GM21723 (cell line): ENCODE measurements around the gene PNPLA1.
"Not testable (repeated sequence)": the region's sequence is repeated elsewhere in the genome, so short reads cannot be mapped to it uniquely, and the experiment has no call there.

Experiments used
- ATAC-seq: cut with Tn5 transposase; IDR thresholded peaks from one replicate; pipeline ENCODE4 v1.9.1; 2021; ENCODE audit warnings: mild to moderate bottlenecking, moderate library complexity; ENCODE audit not compliant: unreplicated experiment

The PNPLA1 gene

DNA sequence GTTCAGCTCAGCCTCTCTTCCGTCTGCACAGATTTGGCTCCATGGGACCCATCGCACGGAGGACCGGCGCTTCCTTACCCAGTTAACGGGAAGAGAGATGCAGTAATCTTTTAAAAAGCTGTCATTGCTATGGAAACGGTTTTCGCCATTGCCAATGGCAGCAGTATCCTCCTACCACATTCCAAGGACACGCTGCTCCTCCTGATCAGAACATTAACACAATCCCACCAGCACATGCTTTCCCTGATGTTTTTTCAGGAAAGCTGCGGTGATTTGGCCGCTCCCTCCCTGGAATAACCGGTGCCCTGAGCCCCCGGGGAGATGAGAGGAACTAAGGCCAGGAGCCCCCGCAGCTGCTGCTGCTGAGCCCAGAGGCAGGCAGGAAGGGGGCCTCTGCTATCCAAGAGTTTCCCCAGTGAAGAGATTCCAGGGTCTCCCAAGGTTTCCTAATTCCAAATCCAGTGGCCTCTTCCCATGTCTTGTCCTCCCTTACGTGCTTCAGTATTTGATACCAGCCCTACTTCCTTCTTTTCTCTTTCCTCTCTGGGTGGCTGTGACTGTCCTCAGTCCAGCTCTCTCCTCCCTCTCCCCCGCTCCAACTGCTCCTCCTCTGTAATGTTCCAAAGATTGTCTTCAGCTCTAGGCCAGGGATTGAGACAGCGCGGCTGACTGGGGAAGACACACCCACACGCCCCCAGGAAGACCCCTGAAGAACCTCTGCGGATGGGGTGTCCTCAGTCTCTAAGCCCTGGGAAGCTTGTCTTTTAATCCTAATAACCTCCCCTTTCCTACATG lies 64.3 kb downstream of the PNPLA1 start:
- ATAC-seq, result no peak

DNA sequence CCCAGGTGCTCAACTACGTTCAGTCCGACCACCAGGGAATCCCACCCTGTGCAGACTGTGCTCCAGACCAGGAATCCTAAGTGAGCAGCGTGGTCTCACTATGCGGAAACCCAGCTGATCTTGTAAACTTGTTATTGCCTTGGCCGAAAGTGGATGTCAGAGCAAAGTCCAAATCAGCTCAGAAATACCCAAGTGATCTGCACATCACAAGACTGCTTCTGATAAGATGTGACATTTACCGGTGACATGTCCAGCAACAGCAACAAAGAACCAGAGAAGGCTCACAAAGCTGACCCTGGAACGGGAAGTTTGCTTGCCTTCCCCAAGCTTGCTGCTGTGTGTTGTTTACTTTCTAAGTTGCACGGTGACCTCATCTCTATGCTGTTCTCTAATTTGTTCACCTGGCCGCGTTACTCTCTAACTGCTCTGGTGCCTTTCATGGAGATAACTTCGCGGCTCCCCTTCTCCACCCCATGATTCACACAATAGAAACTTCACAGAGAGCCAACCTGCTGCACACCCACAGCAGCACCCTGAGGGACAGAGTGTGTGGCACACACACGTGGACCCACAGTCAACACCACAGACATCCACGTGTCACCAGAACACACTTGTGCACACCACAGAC lies 65.1 kb downstream of the PNPLA1 start:
- no peak for ATAC-seq

DNA sequence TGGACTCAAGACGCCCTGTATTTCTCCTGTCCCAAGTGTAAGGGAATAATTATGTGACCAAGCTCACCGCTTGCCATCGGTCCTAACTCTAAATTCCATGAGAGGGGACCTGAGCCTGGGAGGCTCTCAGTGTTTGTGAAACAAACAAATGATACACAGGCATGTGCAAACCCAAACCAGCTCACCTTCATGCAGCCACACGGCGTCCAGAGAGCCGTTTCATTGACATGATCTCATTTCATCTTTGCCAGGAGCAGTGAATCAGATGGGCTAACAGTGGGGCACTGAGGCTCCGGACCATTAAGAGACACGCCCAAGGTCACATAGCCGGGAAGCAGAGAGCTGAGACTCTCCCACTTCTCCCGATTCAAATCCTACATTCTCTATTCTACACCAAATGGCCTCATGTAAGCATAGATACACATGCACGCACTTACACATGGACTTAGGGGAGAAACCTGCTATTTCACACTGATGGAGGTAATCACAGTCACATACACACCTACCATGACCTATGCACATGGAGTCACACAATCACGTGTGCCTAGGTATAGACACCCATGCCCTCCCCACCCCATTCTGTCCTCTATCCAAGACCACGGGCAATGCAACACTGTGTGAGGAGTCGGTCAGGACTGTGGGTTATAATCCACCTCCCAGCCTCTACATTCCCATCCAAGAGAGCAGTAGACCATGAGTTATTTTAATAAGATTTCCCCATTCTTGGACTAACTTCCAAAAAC lies 65.8 kb downstream of the PNPLA1 start:
- ATAC-seq, result no peak

DNA sequence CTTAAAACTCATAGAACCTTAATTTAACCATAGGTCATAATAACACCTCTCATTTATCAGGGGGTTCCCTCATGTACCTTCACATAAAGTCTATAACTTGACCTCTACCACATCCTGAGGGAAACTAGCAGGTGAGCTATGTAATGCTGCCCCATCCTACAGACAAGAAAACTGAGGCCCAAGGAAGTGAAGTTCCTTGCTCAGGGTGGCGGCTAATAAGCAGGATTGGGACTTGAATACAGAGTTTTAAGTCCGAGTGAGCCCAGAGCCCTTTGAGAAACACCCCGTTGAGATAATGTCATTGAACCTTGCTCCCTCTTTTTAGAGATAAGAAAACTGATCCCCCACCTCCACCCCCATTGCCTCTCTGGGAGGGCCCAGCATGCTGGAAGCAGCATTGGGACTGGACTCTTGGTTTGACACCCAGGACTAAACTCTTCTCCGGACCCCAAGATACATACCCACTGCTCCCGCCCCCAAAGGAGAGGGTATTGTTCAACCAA lies 66.4 kb downstream of the PNPLA1 start:
- no peak for ATAC-seq

DNA sequence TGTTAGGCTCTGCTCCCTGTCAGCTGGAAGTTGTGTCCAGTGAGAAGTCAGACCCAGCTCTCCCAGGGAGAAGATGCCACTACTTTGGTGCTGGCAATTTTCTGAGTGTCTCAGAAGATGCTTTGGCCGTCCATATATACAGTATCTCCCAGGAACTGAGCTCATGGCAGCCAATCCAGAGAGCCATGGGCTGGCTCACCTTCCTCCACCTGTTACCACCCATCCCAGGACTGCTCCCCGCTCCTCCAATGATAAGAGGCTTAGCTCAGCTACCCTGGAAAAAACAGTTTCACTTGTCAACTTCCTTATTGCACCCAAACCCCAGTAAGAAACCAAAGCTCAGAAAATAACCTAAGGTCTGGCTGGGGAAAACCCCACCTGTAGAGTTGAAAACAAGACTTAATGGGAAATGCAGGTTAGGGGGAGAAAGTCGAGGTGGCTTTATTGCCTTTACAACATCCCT lies 67.0 kb downstream of the PNPLA1 start, which contains the start of gene BNIP5:
BNIP5 (minus strand) TSS at position 110 of the 463 bp plus-strand sequence. CDS start 6,198 bp downstream, outside the sequence.
- ATAC-seq, result no peak

DNA sequence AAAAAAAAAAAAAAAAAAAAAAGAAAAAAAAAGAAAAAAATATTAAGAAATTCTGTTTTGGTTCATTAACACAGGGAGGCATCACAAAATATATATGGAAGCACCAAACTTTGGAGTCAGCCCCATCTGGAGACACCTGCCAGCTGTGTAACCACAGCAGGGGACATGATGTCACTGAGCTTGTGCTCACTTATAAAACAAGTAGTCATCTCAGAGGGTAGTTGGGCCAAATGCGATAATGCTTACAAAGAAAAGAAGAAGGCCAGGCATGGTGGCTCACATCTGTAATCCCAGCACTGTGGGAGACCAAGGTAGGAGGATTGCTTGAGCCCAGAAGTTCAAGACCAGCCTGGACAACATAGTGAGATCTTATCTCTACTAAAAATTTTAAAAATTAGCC lies 68.0 kb downstream of the PNPLA1 start:
- ATAC-seq, result no peak

DNA sequence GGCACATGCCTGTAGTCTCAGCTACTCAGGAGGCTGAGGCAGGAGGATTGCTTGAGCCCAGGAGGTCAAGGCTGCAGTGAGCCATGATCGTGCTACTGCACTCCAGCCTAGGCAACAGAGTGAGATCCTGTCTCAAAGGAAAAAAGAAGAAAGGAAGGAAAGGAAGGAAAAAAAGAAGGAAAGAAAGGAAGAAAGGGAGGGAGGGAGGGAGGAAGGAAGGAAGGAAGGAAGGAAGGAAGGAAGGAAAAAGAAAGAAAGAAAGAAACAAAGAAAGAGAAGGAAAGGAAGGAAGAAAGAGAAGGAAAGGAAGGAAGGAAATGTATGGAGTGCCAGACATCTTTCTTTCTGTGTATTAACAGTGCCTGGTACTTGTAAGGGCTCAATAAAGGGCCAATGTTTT lies 68.4 kb downstream of the PNPLA1 start:
- ATAC-seq, result not testable (repeated sequence)

DNA sequence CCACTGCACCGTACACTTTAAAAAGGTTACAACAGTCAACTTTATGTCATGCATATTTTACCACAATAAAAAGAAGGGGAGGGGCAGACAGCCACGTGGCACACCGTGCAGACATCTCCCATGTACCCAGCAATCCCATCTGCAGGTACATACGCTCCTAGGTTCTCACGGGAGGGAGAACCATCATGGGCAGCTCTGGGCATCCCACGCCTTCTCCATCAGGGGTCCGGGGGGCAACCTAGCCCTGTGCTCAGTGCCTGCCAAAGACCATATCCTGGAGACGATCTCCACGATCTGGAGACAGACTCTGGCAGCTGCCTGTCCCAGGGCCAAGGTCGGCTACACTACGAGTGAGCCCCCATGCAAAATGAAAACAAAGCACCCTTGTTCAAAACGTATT lies 69.3 kb downstream of the PNPLA1 start:
- no peak for ATAC-seq

DNA sequence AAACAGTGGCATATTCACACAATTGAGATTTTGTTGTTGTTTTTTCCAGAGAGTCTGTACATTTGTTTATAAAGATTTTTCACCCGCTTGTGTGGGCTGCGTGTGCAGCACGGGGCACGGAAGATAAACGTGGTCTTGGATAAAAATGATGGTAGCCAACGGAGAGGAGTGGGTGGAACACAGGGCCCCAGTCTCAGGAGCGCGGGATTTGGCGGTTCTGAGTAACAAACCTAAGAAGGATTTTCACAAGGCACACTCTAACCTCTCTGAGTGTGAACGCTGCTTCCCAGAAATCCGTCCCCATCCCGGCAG lies 70.4 kb downstream of the PNPLA1 start:
- no peak for ATAC-seq

DNA sequence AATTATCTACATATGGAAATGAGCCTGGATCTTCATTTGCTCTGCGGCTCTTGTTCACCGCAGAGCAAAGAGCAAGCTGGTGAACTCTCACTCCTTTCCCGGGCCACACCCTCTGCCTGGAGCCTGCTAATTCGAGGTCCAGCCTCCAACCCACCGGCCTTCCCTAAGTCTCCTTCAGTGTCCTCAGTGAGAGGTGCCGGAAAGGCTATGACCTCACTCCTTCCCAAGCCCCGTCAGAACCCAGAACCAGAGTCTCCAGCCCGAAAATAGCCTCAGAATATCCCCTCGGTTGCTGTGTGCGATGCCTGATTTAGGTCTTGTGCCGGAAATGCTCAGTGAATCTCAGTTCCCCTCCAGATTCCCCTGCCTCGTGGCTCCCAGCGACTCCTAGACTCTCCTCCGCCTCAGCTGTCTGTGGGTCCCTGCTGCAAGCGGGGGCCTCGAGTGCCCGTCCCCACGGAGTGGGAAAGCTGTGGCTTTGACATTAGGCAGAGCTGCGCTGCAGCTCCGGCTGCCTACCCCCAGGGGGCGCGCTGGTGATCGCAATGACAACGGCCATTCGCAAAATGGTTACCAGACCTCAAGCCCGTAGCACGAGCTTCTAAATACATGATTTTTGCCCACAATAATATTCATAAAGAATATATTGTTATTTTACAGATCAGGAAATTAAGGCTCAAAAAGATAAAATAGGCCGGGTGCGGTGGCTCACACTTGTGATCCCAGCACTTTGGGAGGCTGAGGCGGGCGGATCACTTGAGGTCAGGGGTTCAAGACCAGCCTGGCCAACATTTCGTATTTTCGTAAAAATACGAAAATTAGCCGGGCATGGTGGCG lies 71.0 kb downstream of the PNPLA1 start:
- ATAC-seq, result no peak

DNA sequence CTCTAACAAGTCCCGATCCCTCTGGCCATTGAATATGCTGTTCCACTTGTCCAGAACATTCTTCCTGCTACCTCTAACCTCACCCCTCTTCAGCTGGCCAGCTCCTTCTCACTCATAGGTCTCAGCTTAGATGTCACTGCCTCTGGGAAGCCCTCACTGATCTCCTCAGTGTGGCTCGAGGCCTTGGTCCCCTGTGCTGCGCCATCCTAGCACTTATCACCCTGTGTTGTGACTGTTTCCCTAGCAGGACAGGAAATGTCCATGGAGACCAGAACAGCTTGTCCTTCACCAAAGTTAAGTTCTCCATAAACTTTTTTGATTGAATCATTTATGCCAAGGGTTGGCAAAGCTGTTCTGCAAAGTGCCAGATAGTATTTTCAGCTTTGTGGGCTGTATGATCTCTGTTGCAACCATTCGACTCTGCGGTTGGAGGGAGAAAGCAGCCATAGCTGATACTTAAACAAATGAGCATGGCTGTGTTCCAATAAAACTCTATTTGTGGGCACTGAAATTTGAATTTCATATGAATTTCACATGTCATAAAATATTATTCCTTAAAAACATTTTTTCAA lies 73.3 kb downstream of the PNPLA1 start:
- no peak for ATAC-seq

DNA sequence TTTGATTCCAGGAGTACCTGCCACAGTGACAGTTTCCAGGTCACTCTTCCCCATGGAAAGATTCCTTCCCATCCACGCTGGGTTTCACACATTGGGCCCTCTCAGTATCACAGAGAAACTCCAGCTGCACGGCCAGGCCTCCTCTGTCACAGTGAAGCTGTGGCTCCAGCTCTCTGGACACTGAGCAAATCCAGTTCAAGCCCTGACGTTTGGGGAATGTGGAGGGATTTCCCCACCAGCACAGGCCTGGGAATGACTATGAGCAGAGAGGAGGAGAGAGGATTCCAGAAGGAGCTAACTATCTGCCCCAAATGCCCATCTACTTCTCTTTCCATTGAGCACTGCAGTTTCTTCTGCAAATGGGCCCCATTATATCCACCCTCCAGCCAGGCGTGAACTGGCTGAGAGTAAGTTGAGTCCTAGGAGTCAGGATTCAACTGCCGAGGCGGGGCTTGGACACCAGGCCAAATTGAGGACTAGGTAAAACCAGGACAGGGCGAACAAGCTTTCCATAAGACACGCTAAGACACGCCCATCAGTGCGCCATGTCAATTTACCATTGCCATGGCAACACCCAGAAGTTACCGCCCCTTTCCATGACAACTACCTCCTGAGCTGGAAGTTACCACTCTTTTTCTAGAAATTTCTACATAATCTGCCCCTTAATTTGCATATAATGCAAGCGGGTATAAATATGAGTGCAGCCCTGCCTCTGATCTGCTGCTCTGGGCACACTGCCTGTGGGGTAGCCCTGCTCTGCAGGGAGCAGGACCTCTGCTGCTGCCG lies 76.0 kb downstream of the PNPLA1 start:
- ATAC-seq, result no peak

DNA sequence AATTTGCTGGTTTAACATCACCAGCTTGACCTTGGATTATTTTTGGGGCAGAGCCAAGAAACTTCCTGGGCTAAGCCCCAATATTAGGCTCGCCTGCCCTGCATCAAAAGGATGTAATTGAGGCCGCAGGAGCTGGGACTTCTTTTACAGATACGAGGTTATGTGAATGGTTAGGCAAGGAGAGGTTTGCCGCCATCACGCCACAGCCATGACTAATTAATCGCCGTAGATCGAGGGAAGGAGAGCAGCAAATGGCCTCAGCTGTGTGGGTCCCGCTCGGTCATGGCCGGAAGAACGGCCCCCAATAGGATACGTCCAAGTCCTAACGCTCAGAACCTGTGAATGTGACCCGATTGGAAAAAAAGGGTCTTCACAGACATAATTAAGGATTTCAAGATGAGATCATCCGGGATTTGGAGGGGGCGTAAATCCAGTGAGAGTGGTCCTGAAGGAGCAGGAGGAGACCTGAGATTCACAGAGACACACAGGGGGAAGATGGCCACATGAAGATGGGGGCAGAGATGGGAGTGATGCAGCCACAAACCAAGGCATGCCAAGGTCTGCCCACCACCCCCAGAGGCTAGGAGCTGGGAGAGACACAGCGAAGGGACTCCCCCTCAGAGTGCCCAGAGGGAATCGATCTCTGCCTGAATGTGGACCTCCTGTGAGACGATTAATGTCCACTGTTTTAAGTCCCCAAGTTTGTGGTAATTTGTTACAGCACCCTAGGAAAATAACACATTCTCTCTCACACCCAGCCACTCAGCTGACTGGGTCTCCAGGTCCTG lies 76.8 kb downstream of the PNPLA1 start:
- no peak for ATAC-seq

DNA sequence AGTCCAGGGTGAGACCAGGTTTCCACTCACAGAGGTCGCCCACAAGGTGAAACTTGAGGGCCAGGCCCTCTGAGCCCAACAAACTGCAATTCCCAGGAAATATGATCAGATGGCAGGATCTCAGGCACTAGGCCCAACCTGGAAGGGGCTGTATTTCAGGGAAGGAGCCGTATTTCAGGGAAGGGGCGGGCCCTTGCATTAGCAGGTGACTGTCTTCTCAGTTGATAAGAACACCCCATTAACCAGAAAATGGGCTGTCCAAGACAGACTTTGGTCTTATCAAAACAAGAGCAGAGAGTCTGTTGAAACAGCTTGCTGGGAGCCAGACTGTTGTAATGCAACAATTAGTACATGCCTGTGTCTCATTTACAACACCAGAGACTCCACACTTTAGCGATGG lies 77.8 kb downstream of the PNPLA1 start:
- no peak for ATAC-seq

DNA sequence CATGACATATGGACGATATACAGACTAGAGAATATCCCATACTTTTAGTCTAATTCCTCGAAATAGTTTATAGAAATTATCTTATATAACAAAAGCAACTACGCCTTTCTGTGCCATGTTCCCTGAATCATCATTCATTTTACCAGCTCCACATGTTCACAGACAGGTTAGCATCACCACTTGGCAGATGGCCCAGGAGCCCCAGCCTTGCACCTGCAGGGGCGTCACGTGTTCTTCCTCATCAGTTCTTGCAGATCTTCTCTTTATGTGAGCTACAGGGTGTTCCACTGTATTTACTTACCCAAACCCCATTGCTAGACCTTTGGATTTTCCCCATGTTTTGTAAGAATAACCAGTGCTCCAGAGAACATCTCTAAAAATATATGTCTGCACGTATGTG lies 79.4 kb downstream of the PNPLA1 start:
- no peak for ATAC-seq

DNA sequence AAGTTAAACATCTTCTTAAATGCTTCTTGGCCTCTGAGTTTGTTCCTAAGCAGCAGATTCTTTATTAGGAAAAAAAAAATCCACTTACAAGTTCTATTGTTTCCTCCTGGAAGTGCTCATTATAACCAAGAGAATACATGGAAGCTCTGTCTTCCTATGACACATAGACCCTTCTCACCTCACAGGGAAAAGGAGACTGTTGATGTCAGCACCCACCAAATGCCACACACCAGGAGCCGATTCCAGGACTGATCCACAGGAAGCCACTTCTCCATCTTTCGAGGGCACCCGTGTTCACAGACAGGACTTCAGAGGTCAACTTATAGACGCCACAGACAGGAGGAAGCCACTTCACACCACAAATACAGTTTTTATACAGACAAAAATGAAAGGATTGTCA lies 80.2 kb downstream of the PNPLA1 start:
- ATAC-seq, result no peak

DNA sequence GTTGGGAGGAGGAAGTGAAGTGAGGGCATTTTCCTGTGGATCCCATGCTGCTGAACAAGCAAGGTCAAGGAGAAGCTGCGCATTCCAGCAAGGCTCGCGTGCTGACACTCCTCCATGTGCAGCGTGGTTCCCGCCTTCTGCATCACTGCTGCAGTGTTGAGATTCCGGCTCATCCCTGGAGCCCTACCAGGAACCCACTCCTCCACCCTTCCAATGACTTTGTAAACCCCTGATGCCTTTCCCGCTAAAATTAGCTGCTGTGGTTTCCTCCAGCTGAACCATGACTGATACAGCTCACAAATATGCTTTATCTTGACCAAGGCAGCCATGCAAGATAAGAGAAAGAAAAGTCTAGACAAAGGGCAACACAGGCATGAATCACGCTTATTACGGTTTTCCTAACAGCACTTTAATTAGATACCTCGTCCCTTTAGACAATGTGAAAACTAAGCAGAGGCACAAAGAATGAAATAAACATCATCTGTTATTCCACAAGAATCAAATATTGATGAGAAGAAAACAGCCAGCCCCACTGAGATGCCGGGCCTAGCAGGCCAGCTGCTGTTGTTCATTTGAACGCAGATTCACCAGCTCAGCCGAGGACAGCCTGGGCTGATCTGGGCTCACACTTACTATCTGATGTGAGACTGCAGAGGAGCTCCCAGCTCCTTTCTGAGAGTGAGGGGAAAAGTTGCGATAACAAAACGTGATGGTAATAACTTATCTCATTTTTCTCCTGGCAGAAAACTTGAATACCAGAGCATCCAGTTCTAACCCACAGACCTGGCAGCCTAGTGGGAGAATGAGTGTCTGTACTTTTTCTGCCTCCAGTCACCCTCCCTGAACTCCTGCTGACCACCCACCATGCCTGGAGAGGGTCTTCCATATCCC lies 81.1 kb downstream of the PNPLA1 start:
- ATAC-seq, result no peak
